Activated naive CD8-positive, alpha-beta T cell treated with anti-CD3 and anti-CD28 coated beads for 36 hours (primary cell): ENCODE measurements around the gene HEBP2. TPM values are rescaled to one million over a fixed set of nuclear protein-coding genes. Genes with fewer than 3 reads are reported as not detected.
"Not testable (repeated sequence)": the region's sequence is repeated elsewhere in the genome, so short reads cannot be mapped to it uniquely, and the experiment has no call there.

ENCODE experiments used
- DNase-seq: peaks from one replicate; pipeline ENCODE4 v3.0.0; 2021
- H3K27ac Mint-ChIP-seq: one replicate; pipeline ENCODE4 v1.8.0; 2022; ENCODE audit warnings: mild to moderate bottlenecking, moderate library complexity, mixed read lengths
- H3K27me3 Mint-ChIP-seq: one replicate; pipeline ENCODE4 v1.8.0; 2022; ENCODE audit warnings: mild to moderate bottlenecking, mixed read lengths
- H3K36me3 Mint-ChIP-seq: one replicate; pipeline ENCODE4 v1.8.0; 2021; ENCODE audit warnings: mild to moderate bottlenecking, mixed read lengths
- H3K4me1 Mint-ChIP-seq: one replicate; pipeline ENCODE4 v1.8.0; 2021; ENCODE audit warnings: mixed read lengths
- H3K4me3 Mint-ChIP-seq: one replicate; pipeline ENCODE4 v1.8.0; 2022; ENCODE audit warnings: mild to moderate bottlenecking, moderate library complexity, mixed read lengths
- H3K9me3 Mint-ChIP-seq: one replicate; pipeline ENCODE4 v1.8.0; 2022; ENCODE audit warnings: mixed read lengths
- total RNA-seq, 2 experiments: library from RNA; stranded (reverse); gene quantifications; one replicate each; pipeline ENCODE4 v1.2.3, GENCODE V29; 2021

Gene HEBP2
- total RNA-seq, 2 experiments from 2014 or later, result 27.4 to 28.0 TPM

DNA sequence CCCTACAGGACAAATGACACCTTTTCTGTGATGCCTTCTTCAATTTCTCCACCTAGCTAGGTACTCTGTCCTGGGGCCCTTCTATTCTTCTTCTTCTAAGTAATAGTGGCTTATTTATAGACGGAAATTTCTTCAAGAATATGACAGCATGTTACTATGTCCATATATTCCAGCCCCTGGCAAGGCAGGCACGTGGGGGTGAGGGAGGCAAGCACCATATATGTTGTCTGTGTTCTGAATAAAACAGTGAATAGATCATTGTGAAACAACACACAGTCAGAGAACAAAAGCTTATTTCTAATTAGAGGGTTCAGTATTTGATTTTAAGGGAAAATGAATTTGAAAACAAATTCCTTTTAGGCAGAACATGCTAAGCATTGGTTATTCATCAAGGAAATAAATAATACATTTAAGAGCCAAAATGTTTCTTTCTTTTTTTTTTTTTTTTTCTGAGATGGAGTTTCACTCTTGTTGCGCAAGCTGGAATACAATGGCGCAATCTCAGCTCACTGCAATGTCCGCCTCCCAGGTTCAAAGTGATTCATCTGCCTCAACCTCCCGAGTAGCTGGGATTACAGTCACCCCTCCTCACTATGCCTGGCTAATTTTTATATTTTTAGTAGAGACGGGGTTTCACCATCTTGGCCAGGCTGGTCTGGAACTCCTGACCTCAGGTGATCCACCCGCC lies 6.2 kb downstream of the HEBP2 start:
- H3K27ac Mint-ChIP-seq, result peak overlapping the region; percentile 84
- DNase-seq, result no peak
- H3K9me3 Mint-ChIP-seq, result no peaks in the 10 kb centered on the region
- H3K4me1 Mint-ChIP-seq, result peaks cover 22% of the 10 kb centered on the region
- H3K36me3 Mint-ChIP-seq, result peaks cover 38% of the 10 kb centered on the region
- H3K27me3 Mint-ChIP-seq, result no peaks in the 10 kb centered on the region
- no peak overlapping the region for H3K4me3 Mint-ChIP-seq

- peak overlapping the region; percentile 40 for H3K4me3 Mint-ChIP-seq
- no peaks in the 10 kb centered on the region for H3K27me3 Mint-ChIP-seq
- peak overlapping the region; percentile 84 for H3K27ac Mint-ChIP-seq
Observed at GRCh38 chr6:138410972-138411880, 7.2 kb downstream of the HEBP2 start.

GRCh38 chr6:138415125-138415524 lies 11.1 kb downstream of the HEBP2 start:
- Mint-ChIP-seq H3K27ac (no peak overlapping the region), H3K4me1 (peaks cover 12% of the 10 kb centered on the region), H3K9me3 (no peaks in the 10 kb centered on the region), H3K36me3 (peaks cover 43% of the 10 kb centered on the region), H3K27me3 (no peaks in the 10 kb centered on the region), H3K4me3 (no peak overlapping the region)
- no peak for DNase-seq

More at GRCh38 chr6:138410972-138411880, 7.2 kb downstream of the HEBP2 start:
- peaks cover 33% of the 10 kb centered on the region for H3K36me3 Mint-ChIP-seq
- peaks cover 16% of the 10 kb centered on the region for H3K4me1 Mint-ChIP-seq
- no peak for DNase-seq
- H3K9me3 Mint-ChIP-seq, result no peaks in the 10 kb centered on the region

- no peaks in the 10 kb centered on the region for H3K27me3 Mint-ChIP-seq
Observed at GRCh38 chr6:138416206-138416605, 12.2 kb downstream of the HEBP2 start.

GRCh38 chr6:138417493-138418117 lies 13.6 kb downstream of the HEBP2 start:
- no peak for DNase-seq
- Mint-ChIP-seq H3K4me3 (no peak overlapping the region), H3K9me3 (no peaks in the 10 kb centered on the region), H3K36me3 (peaks cover 35% of the 10 kb centered on the region), H3K27me3 (no peaks in the 10 kb centered on the region), H3K27ac (peak overlapping the region; percentile 0), H3K4me1 (no peaks in the 10 kb centered on the region)

More at GRCh38 chr6:138416206-138416605, 12.2 kb downstream of the HEBP2 start:
- no peak for DNase-seq
- H3K9me3 Mint-ChIP-seq, result no peaks in the 10 kb centered on the region
- peaks cover 6% of the 10 kb centered on the region for H3K4me1 Mint-ChIP-seq
- no peak overlapping the region for H3K4me3 Mint-ChIP-seq
- H3K36me3 Mint-ChIP-seq, result peaks cover 43% of the 10 kb centered on the region
- no peak overlapping the region for H3K27ac Mint-ChIP-seq

DNA sequence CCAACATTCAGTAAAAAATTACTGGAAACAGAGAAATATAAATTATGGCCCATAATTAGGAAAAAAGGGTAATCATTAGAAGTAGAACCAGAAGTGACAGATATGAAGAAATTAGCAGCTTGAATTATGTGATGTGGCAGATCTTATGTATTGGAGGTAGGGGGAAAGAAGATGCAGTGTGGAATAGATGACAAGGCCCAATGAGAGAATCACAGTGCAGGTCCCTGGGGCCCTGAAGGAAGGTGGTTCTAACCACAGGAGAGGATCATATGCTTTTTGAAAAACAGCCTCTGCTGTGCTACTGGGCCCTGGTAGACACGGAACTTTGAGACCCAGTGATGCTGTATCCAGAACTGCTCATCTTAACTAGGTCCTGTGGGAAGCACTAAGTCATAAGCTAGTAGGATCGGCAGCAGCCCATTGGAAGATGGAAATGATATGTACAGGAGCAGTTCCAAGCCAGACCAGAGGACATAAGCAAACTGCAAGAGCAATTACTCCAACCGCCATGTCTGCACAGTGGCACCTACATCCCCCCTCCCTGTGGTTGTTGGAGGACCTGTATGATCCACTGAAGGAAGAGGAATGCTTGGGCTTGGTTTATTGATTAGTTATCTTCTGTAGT lies 14.2 kb downstream of the HEBP2 start:
- Mint-ChIP-seq H3K4me1 (peaks cover 3% of the 10 kb centered on the region), H3K9me3 (no peaks in the 10 kb centered on the region), H3K4me3 (no peak overlapping the region), H3K36me3 (peaks cover 30% of the 10 kb centered on the region), H3K27me3 (no peaks in the 10 kb centered on the region), H3K27ac (no peak overlapping the region)
- no peak for DNase-seq

DNA sequence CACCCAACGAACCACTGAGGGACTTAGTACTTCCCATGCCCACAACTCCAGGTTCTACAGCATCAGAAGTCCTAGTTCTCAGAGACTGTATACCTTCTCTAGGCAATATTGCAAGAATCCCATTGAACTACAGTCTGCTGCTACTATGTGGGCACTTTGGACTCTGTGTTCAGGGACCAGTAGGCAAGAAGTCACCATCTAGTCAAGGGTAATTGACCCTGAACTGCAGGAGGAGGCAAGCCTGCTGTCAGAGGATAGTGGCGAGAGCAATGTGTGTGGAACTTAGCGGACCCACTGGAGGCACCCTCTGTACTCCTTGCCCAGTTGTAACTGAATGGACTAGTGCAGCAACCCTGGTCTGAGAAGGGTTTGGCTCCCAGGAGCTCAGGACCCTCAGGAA lies 15.7 kb downstream of the HEBP2 start:
- H3K4me1 Mint-ChIP-seq, result peaks cover 5% of the 10 kb centered on the region
- no peak overlapping the region for H3K27ac Mint-ChIP-seq
- H3K27me3 Mint-ChIP-seq, result no peaks in the 10 kb centered on the region
- DNase-seq, result no peak
- H3K36me3 Mint-ChIP-seq, result peaks cover 22% of the 10 kb centered on the region
- no peaks in the 10 kb centered on the region for H3K9me3 Mint-ChIP-seq
- no peak overlapping the region for H3K4me3 Mint-ChIP-seq

DNA sequence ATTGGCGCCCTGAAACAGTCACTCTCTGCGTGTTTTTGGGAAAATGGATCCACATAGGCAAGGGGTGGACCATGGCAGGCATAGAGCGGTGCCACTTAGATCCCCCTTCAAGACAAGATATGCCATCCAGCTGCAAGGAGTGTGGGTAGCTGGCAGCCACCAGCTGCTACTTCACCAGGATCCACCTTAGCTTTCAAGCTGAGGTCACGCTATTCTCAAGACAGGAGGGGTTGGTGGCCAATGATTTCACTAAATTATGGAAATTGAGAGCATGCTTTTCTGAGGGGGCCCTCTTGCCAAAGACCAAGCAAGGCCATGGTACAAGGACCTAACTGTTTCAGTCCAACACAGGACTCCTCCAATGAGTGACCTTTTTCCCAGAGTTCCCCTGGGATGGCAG lies 16.3 kb downstream of the HEBP2 start:
- H3K4me1 Mint-ChIP-seq, result peaks cover 5% of the 10 kb centered on the region
- no peaks in the 10 kb centered on the region for H3K9me3 Mint-ChIP-seq
- H3K27me3 Mint-ChIP-seq, result no peaks in the 10 kb centered on the region
- no peak for DNase-seq
- no peak overlapping the region for H3K27ac Mint-ChIP-seq
- peaks cover 22% of the 10 kb centered on the region for H3K36me3 Mint-ChIP-seq
- H3K4me3 Mint-ChIP-seq, result no peak overlapping the region

DNA sequence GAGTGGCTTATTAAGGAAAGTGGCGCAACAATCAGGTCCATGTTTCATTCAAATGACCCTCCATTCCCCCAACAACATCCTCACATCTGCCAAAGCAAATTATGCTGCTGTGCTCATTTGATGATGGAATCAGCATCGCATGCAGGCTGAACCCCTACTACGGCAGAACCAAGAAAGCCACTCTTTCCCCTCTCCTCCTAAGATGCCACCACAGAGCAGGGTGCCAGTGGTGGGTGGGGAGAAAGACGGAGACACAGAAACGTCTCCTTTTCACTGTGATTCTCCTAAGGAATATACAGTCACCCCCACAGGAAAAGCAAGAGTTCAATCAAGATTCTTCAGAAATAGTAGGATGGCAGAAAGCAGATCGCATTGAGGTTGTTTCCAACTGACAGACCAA lies 17.1 kb downstream of the HEBP2 start:
- Mint-ChIP-seq H3K9me3 (no peaks in the 10 kb centered on the region), H3K27me3 (no peaks in the 10 kb centered on the region), H3K4me3 (no peak overlapping the region), H3K4me1 (peaks cover 5% of the 10 kb centered on the region), H3K36me3 (peaks cover 22% of the 10 kb centered on the region), H3K27ac (no peak overlapping the region)
- no peak for DNase-seq

DNA sequence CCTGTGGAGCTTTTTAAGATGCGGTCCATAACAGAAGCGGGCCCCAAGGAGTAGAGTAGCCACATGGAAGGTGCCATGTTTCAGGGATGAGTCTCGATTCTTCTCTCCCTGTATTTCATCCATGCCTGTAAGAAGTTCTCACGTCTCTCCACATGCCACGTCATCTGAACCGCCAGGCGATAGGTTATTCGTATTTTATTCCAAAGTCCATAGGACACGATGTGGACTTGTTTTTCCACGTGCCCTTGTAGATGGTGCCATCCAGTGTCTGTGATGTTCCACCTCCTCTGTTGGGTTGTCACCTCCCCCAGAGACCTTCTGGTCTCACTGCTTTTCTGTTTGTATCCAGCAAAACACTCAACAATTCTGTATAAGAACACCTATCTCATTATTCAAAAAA lies 17.6 kb downstream of the HEBP2 start:
- peaks cover 5% of the 10 kb centered on the region for H3K4me1 Mint-ChIP-seq
- no peaks in the 10 kb centered on the region for H3K9me3 Mint-ChIP-seq
- H3K27me3 Mint-ChIP-seq, result no peaks in the 10 kb centered on the region
- no peak overlapping the region for H3K4me3 Mint-ChIP-seq
- H3K27ac Mint-ChIP-seq, result no peak overlapping the region
- H3K36me3 Mint-ChIP-seq, result peaks cover 22% of the 10 kb centered on the region
- DNase-seq, result no peak

GRCh38 chr6:138422861-138423260 lies 18.8 kb downstream of the HEBP2 start:
- peaks cover 18% of the 10 kb centered on the region for H3K36me3 Mint-ChIP-seq
- peaks cover 5% of the 10 kb centered on the region for H3K4me1 Mint-ChIP-seq
- no peaks in the 10 kb centered on the region for H3K27me3 Mint-ChIP-seq
- H3K27ac Mint-ChIP-seq, result no peak overlapping the region
- H3K9me3 Mint-ChIP-seq, result no peaks in the 10 kb centered on the region
- H3K4me3 Mint-ChIP-seq, result no peak overlapping the region
- DNase-seq, result no peak

- no peaks in the 10 kb centered on the region for H3K27me3 Mint-ChIP-seq
- H3K27ac Mint-ChIP-seq, result no peak overlapping the region
- H3K9me3 Mint-ChIP-seq, result no peaks in the 10 kb centered on the region
- H3K36me3 Mint-ChIP-seq, result peaks cover 4% of the 10 kb centered on the region
- no peak for DNase-seq
- H3K4me3 Mint-ChIP-seq, result no peak overlapping the region
- peaks cover 5% of the 10 kb centered on the region for H3K4me1 Mint-ChIP-seq
Observed at GRCh38 chr6:138424004-138424904, 20.2 kb downstream of the HEBP2 start.

DNA sequence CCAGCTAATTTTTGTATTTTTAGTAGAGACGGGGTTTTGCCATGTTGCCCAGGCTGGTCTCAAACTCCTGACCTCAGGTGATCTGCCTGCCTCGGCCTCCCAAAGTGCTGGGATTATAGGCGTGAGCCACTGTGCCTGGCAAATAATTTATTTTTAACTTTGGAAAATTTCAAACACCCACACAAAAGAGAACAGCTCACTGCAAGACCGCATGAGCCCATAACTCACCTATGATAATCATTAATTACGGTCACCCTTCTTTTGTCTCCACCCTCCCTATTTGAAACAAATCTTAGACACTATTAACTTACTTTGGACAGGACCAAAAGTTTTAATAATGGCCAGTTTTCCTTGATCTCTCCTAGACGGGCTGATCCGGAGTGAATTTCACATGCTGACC lies 21.2 kb downstream of the HEBP2 start:
- H3K9me3 Mint-ChIP-seq, H3K27ac Mint-ChIP-seq, H3K4me3 Mint-ChIP-seq, DNase-seq, H3K36me3 Mint-ChIP-seq, H3K27me3 Mint-ChIP-seq, H3K4me1 Mint-ChIP-seq: not testable (repeated sequence)

- no peaks in the 10 kb centered on the region for H3K9me3 Mint-ChIP-seq
- no peak overlapping the region for H3K4me3 Mint-ChIP-seq
- no peaks in the 10 kb centered on the region for H3K27me3 Mint-ChIP-seq
- H3K4me1 Mint-ChIP-seq, result peaks cover 5% of the 10 kb centered on the region
- DNase-seq, result no peak
- no peaks in the 10 kb centered on the region for H3K36me3 Mint-ChIP-seq
- no peak overlapping the region for H3K27ac Mint-ChIP-seq
Observed at GRCh38 chr6:138426500-138427123, 22.6 kb downstream of the HEBP2 start.
